ENCODE results near the gene SRSF6.

DNA sequence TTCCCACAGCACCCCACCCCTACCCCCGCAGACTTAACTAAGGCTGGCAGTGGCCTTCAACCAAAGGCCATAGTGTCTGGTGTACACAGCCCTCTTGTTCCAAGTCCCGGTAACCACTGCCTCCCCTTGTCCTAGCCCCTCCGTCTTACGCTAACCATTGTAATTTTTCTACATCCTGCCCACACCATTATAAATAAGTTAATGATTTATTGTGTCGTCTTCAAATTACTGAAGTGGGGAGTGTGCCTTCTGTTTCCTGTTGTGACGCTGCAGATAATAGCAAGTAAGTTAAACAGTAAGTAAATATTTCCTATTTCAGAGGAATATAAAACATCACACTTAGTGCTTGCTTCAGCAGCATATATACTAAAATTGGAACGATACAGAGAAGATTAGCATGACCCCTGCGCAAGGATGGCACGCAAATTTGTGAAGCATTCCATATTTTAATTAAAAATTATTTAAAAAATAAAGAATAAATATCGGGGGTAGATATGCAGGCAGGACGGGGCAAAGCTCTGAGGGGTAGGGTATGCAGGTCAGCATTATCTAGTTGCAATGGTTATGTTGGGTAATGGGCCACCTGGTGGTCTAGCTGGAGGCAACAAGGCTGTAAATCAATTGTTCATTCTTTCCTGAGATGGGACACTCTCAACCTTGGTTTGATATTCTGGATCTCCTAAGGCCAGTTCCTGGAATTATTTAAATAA, 15.1 kb downstream of the SRSF6 start:
- TF ChIP-seq, protein P1, sequence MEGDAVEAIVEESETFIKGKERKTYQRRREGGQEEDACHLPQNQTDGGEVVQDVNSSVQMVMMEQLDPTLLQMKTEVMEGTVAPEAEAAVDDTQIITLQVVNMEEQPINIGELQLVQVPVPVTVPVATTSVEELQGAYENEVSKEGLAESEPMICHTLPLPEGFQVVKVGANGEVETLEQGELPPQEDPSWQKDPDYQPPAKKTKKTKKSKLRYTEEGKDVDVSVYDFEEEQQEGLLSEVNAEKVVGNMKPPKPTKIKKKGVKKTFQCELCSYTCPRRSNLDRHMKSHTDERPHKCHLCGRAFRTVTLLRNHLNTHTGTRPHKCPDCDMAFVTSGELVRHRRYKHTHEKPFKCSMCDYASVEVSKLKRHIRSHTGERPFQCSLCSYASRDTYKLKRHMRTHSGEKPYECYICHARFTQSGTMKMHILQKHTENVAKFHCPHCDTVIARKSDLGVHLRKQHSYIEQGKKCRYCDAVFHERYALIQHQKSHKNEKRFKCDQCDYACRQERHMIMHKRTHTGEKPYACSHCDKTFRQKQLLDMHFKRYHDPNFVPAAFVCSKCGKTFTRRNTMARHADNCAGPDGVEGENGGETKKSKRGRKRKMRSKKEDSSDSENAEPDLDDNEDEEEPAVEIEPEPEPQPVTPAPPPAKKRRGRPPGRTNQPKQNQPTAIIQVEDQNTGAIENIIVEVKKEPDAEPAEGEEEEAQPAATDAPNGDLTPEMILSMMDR (IDR thresholded peaks at IDR 0.05), result no peak
- TF ChIP-seq POLR2A (IDR thresholded peaks at IDR 0.05), result no peak
